Stimulated activated CD4-positive, alpha-beta T cell treated with anti-CD3 and anti-CD28 coated beads, Interleukin-1b, Interleukin-23, amount 100 ng/mL, for 4 hours (primary cell): Measurements from ENCODE around the gene CFAP91.

Experiments
- DNase-seq, 2 donors: peaks; one replicate each; pipeline ENCODE4 v3.0.0-alpha.2; 2020; ENCODE audit warnings: low read depth in 2 of 2

The CFAP91 gene

DNA sequence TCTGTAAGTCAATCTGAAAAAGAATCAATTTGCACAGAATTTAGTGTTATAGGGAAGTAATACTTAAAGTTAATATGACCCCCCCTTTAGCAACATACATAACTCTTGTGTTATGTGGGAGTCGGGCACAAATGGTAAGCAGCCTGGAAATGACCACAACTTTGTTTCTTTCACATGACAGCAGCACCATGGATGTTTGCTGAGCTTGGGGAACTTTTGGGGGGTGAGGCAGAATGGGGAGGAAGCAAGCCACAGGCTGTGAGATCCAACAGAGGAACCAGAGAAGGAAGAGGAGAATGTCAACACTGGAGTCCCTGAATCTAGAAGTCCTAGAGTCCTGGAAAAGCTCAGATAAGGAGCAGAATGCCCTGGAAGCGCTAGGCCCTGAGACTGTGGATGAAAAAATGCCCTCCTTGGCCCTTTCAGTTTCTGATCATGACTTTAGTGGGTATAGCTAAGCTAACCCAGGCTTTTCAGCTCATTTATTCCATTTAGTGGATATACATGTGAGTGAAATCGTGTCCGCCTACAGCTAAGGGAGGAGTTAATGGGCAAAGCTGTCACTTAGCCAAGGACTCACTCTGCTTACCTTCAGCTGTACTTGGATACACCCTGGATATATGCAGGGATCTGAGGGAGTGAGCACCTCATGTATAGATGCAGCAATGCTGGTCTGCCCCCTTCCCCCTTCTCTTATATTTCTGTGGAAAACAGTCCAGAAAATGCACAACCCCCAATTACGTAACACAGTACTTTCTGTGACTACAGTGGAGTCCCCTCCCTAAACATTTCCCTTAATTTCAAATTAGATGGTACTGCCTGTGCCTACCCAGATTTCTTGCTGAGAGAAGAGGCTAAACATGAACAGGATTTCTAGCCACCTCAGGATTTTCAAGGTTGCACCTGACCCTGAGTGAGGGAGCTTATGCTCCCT lies 39.1 kb downstream of the CFAP91 start:
- DNase-seq: no peak

DNA sequence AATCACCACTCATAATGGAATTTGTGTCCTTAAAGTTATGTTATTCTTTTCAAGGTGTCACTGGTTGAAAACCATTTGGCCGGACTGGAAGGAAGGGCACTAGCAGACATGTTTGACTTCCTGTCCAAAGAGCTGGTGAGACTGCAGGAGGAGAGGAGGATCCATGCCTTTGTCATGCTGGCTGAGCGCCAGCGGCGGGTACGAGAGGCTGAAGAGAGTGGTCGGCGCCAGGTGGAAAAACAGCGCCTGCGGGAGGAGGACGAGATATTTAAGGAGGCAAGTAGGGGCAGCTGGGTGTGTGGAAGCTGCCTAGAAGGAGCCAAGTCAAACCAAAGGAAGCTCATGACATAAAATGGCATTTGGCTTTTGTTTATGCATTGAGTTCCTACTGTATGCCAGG lies 41.1 kb downstream of the CFAP91 start:
- no peak for DNase-seq

DNA sequence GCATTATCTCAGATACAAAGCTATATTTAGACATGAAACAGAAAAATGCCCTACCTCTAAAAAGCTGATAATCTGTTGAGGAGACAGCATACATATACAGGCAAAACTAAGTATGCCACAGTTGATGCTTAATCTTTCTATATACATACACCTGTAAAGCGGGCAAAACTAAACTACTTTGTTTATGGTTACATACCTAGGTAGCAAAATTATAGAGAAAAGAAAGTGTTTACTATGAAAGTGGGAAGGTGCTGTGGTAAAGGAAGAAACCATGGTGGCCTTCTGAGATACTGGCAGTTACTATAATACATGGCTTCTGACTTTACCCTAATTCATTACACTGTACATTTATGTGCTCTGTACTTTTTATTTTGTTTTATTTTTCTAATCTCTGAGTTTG lies 43.1 kb downstream of the CFAP91 start:
- no peak for DNase-seq

DNA sequence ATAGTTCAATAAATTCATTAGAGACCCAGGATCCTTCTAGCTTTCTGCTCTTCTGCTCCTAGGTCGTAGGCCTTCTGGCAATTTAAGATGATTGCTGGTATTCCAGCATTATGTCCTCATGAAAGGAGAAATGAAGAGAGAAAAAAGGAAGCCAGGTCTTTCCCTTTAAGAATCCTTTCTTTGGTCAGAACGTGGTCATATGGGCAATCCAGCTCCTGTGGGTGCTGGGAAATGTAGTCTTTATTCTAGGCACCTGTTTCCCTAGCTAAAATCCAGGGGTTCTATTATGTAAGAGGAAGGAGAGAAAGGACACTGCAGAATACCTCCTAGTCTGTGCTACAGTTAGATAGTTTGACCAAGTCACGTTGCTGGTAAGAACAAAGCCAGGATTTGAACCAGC lies 43.6 kb downstream of the CFAP91 start:
- no peak for DNase-seq

DNA sequence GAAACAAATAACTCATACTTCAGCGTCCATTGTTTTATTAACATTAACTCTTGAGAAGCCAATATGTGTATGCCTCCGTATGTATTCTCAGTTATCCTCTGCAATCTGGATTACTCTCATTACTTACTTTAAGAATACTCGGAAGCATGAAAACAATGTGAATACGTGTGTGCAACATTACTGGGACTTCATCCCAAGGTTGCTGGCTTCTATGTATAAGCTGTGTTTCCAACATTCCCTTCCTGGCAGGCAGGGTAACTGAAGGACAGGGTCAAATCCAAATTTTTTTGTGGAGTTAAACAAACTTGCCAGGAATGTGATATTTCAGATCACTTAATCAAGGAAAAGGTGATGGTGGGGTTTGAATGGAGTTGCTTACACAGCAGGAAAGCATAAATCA lies 44.5 kb downstream of the CFAP91 start:
- no peak for DNase-seq

DNA sequence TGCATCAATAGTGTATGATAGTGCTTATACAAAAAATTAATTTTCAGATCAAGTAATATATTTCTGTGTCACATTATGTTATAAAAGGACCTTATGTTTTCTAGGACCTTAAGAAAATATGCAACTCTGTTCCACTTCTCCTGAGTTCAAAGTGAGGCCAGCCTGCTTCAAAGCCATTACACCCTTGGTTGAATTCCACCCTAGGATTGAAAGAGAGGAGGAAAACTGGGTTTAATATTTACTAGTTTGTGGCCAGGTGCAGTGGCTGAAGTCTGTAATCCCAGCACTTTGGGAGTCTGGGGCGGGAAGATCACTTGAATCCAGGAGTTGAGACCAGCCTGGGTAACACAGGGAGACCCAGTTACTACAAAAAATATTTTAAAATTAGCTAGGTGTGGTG lies 46.2 kb downstream of the CFAP91 start:
- no peak for DNase-seq

DNA sequence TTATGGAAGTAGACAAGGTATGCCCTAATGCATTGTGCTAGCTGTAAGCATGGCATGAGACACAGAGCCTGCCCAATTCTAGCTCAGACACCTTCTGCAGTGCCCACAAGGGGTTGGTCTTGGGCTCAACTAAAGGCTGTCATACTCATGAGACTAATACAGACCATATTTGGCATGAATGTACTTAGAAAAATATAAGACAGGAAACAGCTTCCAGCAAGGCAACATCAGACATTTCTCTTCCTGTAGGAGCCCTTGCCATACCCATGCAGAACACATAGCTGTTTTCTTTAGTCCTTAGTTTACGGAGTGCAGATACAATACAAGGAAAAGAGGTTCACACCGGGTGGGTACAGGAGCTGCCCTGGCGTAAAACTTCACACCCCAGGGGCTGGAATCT lies 48.6 kb downstream of the CFAP91 start:
- DNase-seq: no peak
